ENCODE measurements around the gene WASF2. TPM values are rescaled to one million over a fixed set of nuclear protein-coding genes. Genes with fewer than 3 reads are reported as not detected.
A peak's percentile ranks its signal among the peaks of the same experiment; 100 is the strongest.

The WASF2 gene, protein sequence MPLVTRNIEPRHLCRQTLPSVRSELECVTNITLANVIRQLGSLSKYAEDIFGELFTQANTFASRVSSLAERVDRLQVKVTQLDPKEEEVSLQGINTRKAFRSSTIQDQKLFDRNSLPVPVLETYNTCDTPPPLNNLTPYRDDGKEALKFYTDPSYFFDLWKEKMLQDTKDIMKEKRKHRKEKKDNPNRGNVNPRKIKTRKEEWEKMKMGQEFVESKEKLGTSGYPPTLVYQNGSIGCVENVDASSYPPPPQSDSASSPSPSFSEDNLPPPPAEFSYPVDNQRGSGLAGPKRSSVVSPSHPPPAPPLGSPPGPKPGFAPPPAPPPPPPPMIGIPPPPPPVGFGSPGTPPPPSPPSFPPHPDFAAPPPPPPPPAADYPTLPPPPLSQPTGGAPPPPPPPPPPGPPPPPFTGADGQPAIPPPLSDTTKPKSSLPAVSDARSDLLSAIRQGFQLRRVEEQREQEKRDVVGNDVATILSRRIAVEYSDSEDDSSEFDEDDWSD
- 65.9 and 69.2 TPM in 2 replicates for total RNA-seq (2021)
- long read RNA-seq, full-length matches to known transcripts: 27 of 103 reads
- long read RNA-seq, partial matches to known transcripts: 27 of 103 reads
- long read RNA-seq, other reads (novel, unspliced or antisense): 49 of 103 reads

DNA sequence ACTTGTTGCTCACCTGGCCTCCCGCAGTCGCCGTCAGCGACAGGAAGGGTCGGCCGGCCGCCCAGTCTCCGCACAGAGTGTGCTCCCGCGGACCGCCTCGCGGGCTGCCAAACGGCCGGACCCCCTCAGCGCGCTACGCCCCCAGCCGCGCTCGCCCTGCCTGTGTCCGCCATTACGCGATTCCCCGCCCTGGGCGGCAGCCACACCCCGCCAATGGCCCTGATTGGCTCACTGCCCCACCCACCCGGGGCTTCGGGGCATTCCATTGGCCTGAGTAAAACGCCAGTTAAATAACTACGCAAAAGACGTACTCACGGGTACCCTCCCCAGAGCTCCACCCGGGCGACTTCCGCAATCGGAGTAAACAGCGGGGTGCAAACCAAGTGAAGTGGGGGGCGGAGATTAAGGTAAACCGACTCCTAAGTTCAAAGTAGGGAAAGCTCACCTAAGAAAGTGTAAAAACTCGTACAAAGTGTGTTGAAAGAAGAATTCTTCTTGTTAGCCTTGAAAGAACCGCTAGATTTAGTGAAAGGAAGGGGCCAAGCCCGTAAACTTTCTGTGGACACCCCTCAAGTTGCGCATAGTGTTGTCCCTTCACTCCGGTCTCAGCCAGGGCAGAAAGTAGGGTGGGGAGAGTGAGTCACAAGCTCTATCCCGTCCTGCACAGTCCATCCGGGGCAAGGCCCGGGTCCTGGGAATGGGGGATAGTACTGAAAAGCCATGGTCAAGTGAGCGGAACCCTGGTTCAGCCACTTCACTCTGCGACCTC lies at the start of gene WASF2:
WASF2 (minus strand) TSS at position 195 of the 769 bp plus-strand sequence. CDS start 61,277 bp downstream, outside the sequence.
- H3K79me2 ChIP-seq (ENCODE audit: insufficient read depth, low read length): peaks cover 5% of the 10 kb centered on the region; the same call in 1 of the 2 replicates
- peaks cover 4% of the 10 kb centered on the region for H3K23me2 ChIP-seq (ENCODE audit: insufficient read length, low read depth, low read length, poor library complexity, severe bottlenecking)
- peak within 1 kb of the TSS; percentile 34 for H3K4me2 ChIP-seq (ENCODE audit: insufficient read depth, insufficient read length, low read length)
- no peaks in the 10 kb centered on the region for H3K79me1 ChIP-seq (ENCODE audit: insufficient read depth, low read depth, low read length, poor library complexity, severe bottlenecking)
- peak within 1 kb of the TSS; percentile 73 for H3K27ac ChIP-seq (ENCODE audit: insufficient read length, low read depth, low read length)
- no peaks in the 10 kb centered on the region for H3K9me3 Mint-ChIP-seq
- H2AFZ ChIP-seq (ENCODE audit: low read length): peak within 1 kb of the TSS; percentile 87
- peak within 1 kb of the TSS; percentile 84 to 93 for H3K4me3 Mint-ChIP-seq
- no peak within 1 kb of the TSS for H2AK5ac ChIP-seq (ENCODE audit: insufficient read length, low read length)
- peaks cover 0 to under 1% (median 0%) of the 10 kb centered on the region in 3 experiments; a peak in 3 of 7 replicates for H3K36me3 Mint-ChIP-seq (ENCODE audit: insufficient read depth in 1 of 3, low read depth in 3 of 3)
- WGBS (ENCODE audit: extremely low coverage, insufficient read length, low lambda C conversion rate): no CpG with 5 or more reads among the region's 50 CpGs
- peak within 1 kb of the TSS; percentile 93 for H3T11ph ChIP-seq (ENCODE audit: low read length)
- no peak within 1 kb of the TSS for H4K91ac ChIP-seq (ENCODE audit: insufficient read length, low read depth, low read length)
- no peak within 1 kb of the TSS for H3K56ac ChIP-seq (ENCODE audit: insufficient read length, low read depth, low read length)
- no peak within 1 kb of the TSS for H2BK15ac ChIP-seq (ENCODE audit: low read depth, low read length)
- no peaks in the 10 kb centered on the region for H3K4me1 ChIP-seq (ENCODE audit: insufficient read depth, low read length)
- no peak within 1 kb of the TSS for H2BK5ac ChIP-seq (ENCODE audit: insufficient read length, low read length)
- H3K9me3 ChIP-seq (ENCODE audit: control insufficient read depth, low read depth, low read length): no peaks in the 10 kb centered on the region
- H3K27me3 ChIP-seq (ENCODE audit: insufficient read depth, low read length): no peaks in the 10 kb centered on the region
- H3K9ac ChIP-seq (ENCODE audit: extremely low read depth, insufficient read length, low read length): peak within 1 kb of the TSS; percentile 92
- no peak within 1 kb of the TSS for H3K4ac ChIP-seq (ENCODE audit: low read depth, low read length)
- H4K5ac ChIP-seq (ENCODE audit: insufficient read length, low read depth, low read length): no peak within 1 kb of the TSS
- no peak within 1 kb of the TSS for H3K23ac ChIP-seq (ENCODE audit: insufficient read length, low read depth, low read length)
- TF ChIP-seq, protein P1, sequence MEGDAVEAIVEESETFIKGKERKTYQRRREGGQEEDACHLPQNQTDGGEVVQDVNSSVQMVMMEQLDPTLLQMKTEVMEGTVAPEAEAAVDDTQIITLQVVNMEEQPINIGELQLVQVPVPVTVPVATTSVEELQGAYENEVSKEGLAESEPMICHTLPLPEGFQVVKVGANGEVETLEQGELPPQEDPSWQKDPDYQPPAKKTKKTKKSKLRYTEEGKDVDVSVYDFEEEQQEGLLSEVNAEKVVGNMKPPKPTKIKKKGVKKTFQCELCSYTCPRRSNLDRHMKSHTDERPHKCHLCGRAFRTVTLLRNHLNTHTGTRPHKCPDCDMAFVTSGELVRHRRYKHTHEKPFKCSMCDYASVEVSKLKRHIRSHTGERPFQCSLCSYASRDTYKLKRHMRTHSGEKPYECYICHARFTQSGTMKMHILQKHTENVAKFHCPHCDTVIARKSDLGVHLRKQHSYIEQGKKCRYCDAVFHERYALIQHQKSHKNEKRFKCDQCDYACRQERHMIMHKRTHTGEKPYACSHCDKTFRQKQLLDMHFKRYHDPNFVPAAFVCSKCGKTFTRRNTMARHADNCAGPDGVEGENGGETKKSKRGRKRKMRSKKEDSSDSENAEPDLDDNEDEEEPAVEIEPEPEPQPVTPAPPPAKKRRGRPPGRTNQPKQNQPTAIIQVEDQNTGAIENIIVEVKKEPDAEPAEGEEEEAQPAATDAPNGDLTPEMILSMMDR (conservative IDR thresholded peaks at IDR 0.05): no peak
- no peak within 1 kb of the TSS for H2BK20ac ChIP-seq (ENCODE audit: low read depth, low read length, poor library complexity, severe bottlenecking)
- no peak within 1 kb of the TSS for H2BK120ac ChIP-seq (ENCODE audit: low read depth, low read length, poor library complexity, severe bottlenecking)
- H3K27me3 Mint-ChIP-seq (ENCODE audit: low read depth): no peaks in the 10 kb centered on the region; the same call in 1 of the 2 replicates
- no peak within 1 kb of the TSS for H4K8ac ChIP-seq (replicated peaks; ENCODE audit: insufficient read length, low read depth, low read length)
- H4K20me1 ChIP-seq (ENCODE audit: control insufficient read depth, insufficient read depth, insufficient read length): no peaks in the 10 kb centered on the region
- H2BK12ac ChIP-seq (ENCODE audit: insufficient read length, low read depth, low read length): no peak within 1 kb of the TSS
- peak within 1 kb of the TSS; percentile 95 for H3K14ac ChIP-seq (ENCODE audit: insufficient read depth, low read length)
- DNase-seq: peak; percentile 96
- peak within 1 kb of the TSS; percentile 99 to 100 (median 100) for H3K27ac Mint-ChIP-seq
- H3K4me1 Mint-ChIP-seq: peaks cover 18 to 38% of the 10 kb centered on the region in 2 experiments
- peak within 1 kb of the TSS; percentile 91 for H3K18ac ChIP-seq (ENCODE audit: insufficient read length, low read depth, low read length)
